Measurements from ENCODE around the gene SCAI.
"Not testable (repeated sequence)": the region's sequence is repeated elsewhere in the genome, so short reads cannot be mapped to it uniquely, and the experiment has no call there.

Gene SCAI

DNA sequence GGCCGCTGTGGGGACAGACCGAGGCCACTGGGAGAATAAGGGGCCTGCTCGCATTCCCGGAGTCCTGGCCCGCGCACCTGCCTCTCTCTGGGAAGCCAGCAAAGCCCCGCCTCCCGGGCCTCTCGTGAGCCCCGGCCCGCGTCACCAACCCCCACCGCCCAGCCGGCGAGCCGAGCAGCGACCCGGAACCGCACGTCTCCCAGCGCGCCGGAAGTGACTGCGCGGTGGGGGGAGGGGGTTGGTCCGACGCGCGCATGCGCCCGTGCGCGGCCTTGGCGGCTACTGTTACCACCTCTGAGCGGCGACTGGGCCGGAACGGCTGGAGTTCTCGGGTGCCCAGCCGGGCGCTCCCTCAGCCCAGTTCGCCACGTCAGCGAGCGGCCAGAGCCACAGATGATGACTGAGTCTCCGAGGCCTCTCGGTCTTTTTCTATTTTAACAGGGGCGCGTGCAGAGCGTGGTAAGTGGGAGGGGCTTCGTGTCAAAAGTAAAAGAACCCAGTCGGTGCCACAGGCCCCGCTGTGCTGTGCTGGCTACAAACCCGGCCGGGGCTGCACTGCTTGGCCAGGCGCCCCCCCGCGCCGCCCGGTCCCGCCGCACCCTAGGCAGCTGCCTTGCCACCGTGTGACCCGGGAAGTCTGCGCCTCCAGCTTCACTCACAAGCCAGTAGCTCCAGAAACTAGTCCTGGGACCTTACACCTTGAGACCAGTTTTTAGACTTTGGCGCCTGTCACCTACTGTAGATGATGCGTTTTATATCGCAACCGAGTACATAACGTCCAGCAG, 202.2 kb downstream of the SCAI start, which contains the start of gene GOLGA1:
GOLGA1 (minus strand) TSS at position 190 of the 785 bp plus-strand sequence. CDS start 2,372 bp downstream, outside the sequence.
- DNase-seq: peak; percentile 97

GRCh38 chr9:124940521-124940893, 202.8 kb downstream of the SCAI start:
- DNase-seq: peak; percentile 68

DNA sequence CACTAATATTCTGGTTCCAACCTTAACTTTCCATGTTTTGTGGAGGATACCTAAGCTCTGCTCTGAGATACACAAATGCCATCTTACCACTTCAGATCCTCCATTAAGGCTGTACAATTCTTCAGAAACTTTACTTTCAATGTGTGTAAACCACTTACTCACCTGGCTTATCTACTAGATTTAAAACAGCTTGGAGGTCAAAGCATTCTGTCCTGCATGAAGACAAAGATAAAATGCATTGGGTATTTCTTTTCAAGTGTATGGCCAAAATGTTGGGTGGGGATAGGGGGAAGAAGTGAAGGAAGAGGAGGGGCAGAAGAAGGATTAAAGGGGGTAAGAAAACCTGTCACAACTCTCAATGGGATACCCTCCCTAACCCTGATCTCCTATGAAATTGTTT, 203.4 kb downstream of the SCAI start:
- no peak for DNase-seq

- DNase-seq: no peak
Observed at GRCh38 chr9:124934290-124934689, 209.0 kb downstream of the SCAI start.

DNA sequence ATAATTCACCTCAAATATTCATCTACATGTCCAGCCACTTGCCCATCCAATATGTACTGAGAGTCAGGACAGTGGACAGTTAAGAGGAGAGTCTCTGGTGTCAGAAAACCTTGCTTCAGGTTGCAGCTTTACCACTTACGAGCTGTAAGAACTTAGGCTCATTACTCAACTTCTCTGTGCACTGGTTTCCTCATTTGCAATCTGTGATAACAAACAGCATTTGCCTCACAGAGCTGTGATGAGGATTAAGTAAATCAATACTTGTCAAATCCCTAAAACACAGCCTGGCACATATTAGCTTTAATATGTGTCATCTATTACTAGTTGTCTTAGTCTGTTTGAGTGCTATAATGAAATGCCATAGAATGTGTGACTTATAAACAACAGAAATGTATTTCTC, 211.0 kb downstream of the SCAI start:
- no peak for DNase-seq

GRCh38 chr9:124929464-124929863, 213.9 kb downstream of the SCAI start:
- no peak for DNase-seq

DNA sequence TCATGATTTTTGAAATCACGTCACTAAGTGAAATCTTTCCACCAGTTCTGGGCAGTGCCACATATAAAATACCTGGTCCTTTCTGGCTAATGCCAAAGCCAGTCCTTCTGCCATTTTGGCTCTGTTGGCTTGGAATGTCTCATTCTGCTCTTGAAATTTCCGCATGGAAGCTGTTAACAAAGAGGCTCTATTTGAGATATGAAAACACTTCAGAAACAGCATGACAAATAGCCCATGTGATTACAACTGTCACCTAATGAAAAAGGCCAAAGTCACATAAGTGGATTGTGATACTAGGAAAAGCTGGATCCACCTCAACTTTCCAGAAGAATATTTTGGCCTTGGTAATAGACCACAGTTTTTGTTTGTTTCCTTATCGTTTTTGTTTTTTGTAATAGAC, 215.2 kb downstream of the SCAI start:
- no peak for DNase-seq

GRCh38 chr9:124920394-124920793, 222.9 kb downstream of the SCAI start:
- DNase-seq: not testable (repeated sequence)

DNA sequence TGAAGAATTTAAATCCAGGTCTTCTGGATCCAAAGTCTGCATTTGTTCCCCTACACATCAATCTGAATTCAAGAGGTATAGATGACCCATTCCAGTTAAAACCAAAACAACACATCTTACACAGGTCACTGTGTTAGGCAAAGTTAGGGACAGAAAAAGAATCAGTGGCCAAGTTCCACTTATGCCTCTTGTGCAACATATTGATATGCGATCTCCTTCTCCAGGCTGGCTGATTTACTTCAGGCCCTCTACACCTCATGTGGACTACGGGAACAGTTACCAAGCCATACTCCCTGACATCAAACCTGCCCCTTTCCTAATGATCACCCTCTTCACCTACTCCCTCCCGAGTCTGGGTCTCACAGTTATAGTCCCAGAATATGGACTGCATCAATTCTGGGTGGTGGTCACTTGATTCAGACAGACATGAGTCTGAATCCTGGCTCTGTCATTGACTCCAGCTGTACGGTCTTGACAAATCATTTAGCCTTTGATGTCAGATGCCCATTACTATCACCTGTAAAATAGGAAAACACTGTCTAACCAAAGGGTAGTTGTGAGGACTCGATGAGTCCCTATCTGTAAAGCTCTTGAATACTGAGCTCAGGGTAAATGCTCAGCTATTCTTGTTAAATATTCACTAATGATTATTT, 228.4 kb downstream of the SCAI start:
- no peak for DNase-seq

DNA sequence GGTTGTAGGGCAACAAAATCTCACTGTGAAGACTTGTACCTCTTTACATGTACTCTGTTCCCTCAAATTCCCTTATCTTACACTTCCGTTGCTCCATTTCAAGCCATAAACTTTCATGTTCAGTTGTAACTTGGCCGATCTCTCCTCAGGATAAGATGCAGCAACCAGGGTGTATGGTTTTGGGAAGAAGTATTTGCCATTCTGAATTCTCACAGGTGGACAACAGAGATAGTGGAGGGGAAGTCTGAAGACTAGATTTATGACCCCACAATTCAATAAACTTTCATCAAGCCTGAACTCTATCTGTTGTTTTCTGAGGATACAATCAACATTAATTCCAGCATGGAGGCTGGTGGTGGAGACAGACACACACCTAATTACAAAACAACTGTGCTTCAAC, 229.9 kb downstream of the SCAI start:
- no peak for DNase-seq

DNA sequence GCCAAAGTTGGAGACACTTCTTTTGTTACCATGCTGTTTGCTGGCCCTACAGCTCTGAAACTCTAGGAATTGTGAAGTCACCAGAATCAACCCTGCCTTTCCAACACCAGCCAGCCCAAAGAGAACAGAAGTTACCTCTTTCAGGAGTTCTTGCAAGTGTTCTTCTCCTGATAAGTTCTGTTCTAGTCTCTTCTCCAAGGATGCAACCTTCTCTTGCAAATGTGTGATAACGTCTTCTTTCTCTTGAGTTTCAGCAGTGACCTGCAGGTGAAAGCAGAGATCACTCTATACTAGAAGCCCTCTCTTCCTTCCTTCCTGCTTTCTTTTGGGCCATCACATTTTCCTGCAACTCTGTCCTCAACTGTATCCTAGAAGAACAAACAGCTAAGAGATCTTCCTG, 231.6 kb downstream of the SCAI start:
- DNase-seq: no peak

GRCh38 chr9:124908098-124908497, 235.2 kb downstream of the SCAI start:
- no peak for DNase-seq

GRCh38 chr9:124906966-124907365, 236.4 kb downstream of the SCAI start:
- DNase-seq: no peak

DNA sequence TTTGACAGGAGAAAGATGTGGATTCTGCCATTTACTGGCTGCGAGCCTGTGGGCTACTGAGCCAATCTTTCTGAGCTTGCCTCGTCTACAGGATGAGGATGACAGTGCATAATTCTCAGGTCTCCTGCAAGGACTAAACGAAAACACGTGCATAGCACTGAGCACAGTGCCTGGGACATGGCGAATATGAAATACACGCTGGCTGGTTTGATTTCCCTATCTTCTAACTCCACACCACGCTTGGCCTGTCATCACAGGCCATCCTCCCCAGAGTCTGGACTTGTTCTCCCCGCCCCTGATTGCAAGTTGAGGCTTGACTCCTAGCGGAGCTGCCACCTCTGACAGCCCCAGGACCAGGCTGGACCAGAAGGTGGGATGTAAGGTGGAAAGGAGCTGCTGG, 243.5 kb downstream of the SCAI start:
- DNase-seq: no peak

DNA sequence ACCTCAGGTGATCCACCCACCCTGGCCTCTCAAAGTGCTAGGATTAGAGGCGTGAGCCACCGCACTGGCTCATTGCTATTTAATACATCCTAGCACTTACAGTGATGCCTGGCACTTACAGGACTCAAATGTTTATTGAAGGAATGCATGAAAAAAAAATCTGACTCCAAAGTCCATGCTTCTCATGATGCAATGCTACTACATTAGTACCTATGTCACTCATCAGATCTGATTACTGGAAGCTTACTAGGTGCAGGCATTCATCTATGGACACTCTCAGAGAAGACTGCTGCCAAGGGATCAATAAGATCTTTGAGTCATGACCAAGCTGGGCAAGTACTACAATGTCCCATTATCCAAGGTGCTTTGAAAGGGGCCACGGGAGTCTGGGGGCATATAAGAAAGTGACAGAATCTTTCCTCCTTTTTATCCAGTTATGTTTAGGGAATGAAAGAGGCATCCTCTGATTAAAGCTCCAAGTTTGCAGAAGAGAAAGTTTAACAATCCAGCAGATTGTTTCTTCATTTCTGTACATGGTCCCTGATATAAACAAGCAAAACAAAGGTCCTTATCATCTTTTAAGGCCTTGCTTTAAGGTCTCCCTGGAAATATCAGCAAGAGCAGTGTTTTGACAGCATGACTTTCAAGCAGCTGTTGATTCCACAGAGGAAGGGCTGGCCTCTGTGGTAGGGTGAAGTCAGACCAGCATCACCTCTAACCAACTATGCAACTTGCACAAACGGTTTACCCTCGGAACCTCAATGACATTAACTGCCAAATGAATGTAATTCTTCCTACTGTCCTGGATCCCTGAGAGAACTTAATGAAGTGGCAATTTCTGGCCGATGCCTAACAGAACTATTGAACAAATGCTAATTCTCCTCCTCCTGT, 245.5 kb downstream of the SCAI start:
- no peak for DNase-seq

- no peak for DNase-seq
Observed at GRCh38 chr9:124894741-124895170, 248.6 kb downstream of the SCAI start.

DNA sequence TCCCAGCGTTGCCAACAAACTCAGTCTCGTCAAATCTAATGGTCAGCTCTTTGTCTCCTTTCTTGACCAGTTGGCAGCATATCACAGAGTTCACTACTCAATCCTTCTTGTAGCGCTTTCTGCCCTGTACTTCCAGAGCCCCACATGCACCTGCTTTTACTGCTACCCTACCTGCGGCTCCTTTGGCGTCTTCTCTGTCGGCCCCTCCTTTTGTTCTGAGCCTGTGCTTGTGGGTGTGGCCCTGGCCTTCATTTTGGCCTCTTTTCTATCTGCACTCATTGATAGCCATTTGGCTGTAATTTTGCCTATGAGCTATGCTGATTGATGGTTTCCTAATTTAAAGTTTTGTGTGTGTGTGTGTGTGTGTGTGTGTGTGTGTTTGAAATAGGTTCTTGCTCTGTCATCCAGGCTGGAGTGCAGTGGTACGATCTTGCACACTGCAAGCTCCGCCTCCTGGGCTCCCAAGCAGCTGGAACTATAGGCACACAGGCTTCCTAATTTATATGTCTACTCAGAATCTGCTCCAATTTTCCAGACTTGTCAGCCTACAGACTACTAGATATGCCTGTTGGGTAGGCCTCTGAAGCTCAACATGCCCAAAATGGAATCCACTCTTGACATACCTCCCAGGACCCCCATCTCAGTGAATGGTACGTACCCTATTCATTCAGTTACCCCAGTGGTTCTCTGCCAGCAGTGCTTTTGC, 249.1 kb downstream of the SCAI start:
- DNase-seq: no peak
